Coronary artery (tissue), 2 donors: ENCODE results near the gene LST1.

Experiments used
- DNase-seq: peaks from one replicate; pipeline ENCODE4 v3.0.0-alpha.2; 2017; ENCODE audit warnings: low spot score
- H3K27ac ChIP-seq, 2 donors: fragments of 200-600 bp; sonication (generic); one replicate each; pipeline ENCODE4 v1.5.1; 2016 to 2019
- H3K4me3 ChIP-seq: fragments of 200-600 bp; sonication (generic); 2 replicates; pipeline ENCODE4 v1.5.1; 2016; ENCODE audit warnings: mild to moderate bottlenecking, moderate library complexity
- TF ChIP-seq, protein P1 (sequence below): fragments of 200-600 bp; sonication (generic); IDR thresholded peaks from one replicate; pipeline ENCODE4 v1.5.1; 2019; ENCODE audit warnings: antibody characterized with exemption

LST1 gene

DNA sequence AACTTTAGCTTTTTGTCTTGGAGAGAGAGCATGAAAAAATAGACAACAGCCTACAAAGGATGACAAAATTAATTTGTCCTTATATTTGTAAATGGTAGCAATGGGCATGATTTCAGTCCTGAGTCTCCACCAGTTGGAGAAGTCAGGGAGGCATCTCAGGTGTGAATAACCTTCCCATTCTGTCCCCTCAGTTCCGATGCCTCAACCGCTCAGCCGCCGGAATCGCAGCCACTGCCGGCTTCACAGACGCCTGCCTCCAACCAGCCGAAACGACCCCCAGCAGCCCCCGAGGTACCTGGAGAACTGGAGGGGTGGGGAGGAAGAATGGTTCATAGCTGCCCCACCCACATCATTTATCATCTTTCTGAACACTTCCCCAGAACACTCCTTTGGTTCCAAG, 38.0 kb downstream of the LST1 start:
- Histone ChIP-seq H3K27ac (no peak overlapping the region), H3K4me3 (no peak overlapping the region)
- no peak for DNase-seq
- TF ChIP-seq, protein P1, sequence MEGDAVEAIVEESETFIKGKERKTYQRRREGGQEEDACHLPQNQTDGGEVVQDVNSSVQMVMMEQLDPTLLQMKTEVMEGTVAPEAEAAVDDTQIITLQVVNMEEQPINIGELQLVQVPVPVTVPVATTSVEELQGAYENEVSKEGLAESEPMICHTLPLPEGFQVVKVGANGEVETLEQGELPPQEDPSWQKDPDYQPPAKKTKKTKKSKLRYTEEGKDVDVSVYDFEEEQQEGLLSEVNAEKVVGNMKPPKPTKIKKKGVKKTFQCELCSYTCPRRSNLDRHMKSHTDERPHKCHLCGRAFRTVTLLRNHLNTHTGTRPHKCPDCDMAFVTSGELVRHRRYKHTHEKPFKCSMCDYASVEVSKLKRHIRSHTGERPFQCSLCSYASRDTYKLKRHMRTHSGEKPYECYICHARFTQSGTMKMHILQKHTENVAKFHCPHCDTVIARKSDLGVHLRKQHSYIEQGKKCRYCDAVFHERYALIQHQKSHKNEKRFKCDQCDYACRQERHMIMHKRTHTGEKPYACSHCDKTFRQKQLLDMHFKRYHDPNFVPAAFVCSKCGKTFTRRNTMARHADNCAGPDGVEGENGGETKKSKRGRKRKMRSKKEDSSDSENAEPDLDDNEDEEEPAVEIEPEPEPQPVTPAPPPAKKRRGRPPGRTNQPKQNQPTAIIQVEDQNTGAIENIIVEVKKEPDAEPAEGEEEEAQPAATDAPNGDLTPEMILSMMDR: no peak

- TF ChIP-seq, protein P1: no peak
Observed at GRCh38 chr6:31626952-31627351, 40.9 kb downstream of the LST1 start.

GRCh38 chr6:31627690-31628287, 41.7 kb downstream of the LST1 start:
- TF ChIP-seq, protein P1: no peak
- DNase-seq: no peak
- H3K27ac ChIP-seq: no peak overlapping the region

More at GRCh38 chr6:31626952-31627351, 40.9 kb downstream of the LST1 start:
- DNase-seq: no peak
- Histone ChIP-seq H3K4me3 (no peak overlapping the region), H3K27ac (no peak overlapping the region)

DNA sequence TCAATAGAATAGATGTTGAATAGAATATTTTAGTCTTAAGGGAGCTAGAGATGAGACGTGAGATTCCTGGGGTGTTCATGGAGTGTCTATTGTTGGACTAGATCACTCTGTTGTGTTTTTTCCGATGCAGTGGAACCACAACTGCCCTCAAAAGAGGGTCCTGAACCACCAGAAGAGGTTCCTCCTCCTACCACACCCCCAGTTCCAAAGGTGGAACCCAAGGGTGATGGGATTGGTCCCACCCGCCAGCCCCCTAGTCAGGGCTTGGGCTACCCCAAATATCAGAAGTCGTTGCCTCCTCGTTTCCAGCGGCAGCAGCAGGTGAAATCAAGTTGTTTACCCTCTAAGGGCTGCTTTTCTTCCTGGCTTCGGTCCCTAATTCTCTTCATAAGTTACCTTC, 42.9 kb downstream of the LST1 start:
- TF ChIP-seq, protein P1: no peak
- no peak overlapping the region for H3K4me3 ChIP-seq
- no peak overlapping the region for H3K27ac ChIP-seq
- DNase-seq: no peak

More at GRCh38 chr6:31627690-31628287, 41.7 kb downstream of the LST1 start:
- no peak overlapping the region for H3K4me3 ChIP-seq

DNA sequence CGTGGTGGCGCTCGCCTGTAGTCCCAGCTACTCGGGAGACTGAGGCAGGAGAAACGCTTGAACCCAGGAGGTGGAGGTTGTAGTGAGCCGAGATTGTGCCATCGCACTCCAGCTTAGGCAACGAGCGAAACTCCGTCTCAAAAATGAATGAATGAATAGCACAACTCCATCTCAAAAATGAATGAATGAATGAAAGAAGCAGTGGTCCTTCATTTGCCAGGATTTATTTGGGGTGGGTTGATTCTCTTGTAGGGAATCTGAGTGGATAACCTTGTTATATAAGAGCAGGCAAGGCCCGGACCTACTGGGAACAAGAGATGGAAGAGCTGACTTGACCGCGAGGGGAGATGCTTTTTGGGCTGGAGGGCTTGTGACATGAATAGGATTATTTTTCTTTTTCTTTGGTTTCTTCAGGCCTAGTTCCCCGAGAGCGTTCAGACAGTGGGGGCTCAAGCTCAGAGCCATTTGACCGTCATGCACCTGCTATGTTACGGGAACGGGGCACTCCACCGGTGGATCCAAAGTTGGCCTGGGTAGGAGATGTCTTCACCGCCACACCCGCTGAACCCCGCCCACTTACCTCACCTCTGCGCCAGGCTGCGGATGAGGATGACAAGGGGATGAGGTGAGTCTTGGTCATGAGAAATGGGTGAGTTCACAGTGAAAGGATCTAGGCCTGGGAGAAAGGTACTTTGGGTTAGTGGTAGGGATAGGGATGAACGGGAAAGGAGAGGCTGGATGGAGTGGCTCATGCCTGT, 44.3 kb downstream of the LST1 start:
- Histone ChIP-seq H3K27ac (no peak overlapping the region), H3K4me3 (no peak overlapping the region)
- DNase-seq: no peak
- TF ChIP-seq, protein P1: no peak

GRCh38 chr6:31631209-31631608, 45.1 kb downstream of the LST1 start:
- Histone ChIP-seq H3K27ac (no peak overlapping the region), H3K4me3 (no peak overlapping the region)
- no peak for DNase-seq
- TF ChIP-seq, protein P1: no peak
